Stimulated activated CD4-positive, alpha-beta T cell treated with anti-CD3 and anti-CD28 coated beads, Interleukin-12 subunit alpha, Interleukin-12 subunit beta, amount 100 ng/mL, for 24 hours (primary cell): ENCODE measurements around the gene AGPAT2.

Experiments
- DNase-seq, 2 experiments: peaks; one replicate each; pipeline ENCODE4 v3.0.0-alpha.2; 2020; ENCODE audit warnings: low read depth in 2 of 2

The AGPAT2 gene

DNA sequence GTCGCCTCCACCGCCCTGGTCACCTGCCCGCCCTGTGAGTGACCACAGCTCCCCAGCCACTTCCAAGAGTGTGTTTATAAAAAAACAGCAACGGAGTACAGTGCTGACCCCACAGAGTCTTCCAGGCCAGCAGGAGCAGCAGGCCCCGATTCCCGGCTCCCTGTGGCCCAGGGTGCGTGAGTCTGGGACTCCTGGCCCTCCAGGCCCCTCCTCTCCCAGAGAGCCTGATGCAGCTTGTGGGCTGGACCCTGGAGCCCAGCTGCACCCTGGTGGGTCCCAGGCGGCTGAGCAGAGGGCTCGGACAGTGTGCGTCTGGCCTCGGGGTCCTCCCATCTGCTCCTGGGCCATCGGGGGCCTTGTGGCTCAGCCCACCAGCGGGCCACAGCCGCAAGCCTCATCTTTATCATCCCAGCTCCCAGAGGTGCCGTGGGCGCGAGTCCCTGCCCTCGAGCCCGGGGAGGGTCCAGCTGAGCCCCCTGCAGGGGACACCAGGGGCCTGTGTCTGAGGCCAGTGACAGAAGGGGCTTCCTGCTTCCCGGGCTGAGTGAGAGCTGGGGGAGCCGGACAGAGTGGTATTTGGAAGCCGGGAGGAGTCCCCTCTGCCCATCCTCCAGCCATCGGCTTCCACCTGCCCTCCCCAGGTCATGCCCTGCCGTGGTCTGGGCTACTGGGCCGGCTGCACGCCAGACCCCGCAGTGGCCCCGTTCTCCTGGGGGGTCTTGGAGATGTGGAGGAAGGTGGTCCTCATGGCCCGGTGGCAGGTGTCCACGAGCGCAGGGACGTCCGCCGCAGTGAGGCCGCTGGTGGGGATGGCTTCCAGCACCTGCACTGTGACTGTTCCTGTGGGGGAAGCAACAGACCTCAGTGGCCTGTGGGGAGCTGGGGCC is 13.9 kb downstream of the AGPAT2 start:
- no peak for DNase-seq

- no peak for DNase-seq
Observed at GRCh38 chr9:136672431-136673087, 14.7 kb downstream of the AGPAT2 start.

GRCh38 chr9:136671646-136672430 is 15.4 kb downstream of the AGPAT2 start:
- DNase-seq, result peak in 1 of 2 experiments; percentile 41

DNA sequence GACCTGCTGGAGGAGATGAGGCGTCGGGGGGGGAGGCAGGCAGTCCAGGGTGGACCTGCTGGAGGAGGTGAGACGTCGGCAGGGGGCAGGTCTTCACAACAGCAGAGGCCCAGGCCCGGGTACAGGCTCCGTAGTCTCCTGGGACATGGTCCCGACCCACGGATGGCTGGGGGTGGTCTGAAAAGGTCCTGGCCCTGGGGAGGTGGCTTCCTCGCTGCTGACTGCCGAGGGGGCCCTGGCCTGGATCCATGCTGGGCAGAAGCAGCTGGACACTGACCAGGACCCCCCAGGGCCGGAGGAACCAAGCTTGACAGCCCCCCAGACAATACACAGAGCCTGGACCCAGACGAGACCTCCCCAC is 16.0 kb downstream of the AGPAT2 start:
- no peak for DNase-seq

GRCh38 chr9:136670576-136671253 is 16.5 kb downstream of the AGPAT2 start:
- DNase-seq, result no peak

- DNase-seq, result no peak
Observed at GRCh38 chr9:136669791-136670464, 17.3 kb downstream of the AGPAT2 start.

DNA sequence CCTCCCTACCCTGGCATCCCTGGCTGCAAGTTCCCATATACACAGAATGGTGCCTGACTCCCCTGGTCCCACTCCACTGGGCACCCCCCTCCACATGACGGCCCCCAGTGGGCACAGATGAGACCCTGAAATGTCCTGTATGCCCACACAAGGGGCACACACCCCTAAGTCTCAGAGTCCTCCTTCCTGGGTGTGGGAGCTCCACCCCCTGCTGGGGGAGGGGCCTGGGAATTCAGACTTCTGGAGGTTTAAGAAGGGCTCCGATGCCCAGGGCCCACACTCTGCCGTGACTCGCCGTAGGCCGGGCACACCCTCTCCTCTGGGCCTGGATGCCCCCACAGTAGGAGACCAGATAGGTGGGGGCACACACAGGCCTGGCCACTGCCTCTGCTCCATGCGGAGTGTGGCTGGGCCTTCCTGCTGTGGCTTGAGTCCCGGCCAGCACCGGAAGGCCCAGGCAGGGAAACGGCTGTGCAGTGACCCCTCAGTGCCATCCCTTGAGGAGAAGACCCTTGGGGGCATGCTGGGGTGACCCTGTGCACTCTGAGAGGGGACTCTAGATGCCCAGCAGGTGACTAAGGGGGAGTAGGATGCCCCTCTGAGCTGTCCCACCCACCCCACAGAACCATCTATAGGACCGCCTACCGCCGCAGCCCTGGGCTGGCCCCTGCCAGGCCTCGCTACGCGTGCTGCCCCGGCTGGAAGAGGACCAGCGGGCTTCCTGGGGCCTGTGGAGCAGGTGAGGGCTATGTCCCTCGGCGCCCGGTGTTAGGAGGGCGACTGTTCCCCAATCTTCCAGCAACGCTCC is 18.1 kb downstream of the AGPAT2 start:
- no peak for DNase-seq

- no peak for DNase-seq
Observed at GRCh38 chr9:136667940-136668760, 19.1 kb downstream of the AGPAT2 start.

GRCh38 chr9:136667214-136667939 is 19.9 kb downstream of the AGPAT2 start:
- no peak for DNase-seq

- no peak for DNase-seq
Observed at GRCh38 chr9:136666372-136667213, 20.7 kb downstream of the AGPAT2 start.

GRCh38 chr9:136665704-136666371 is 21.4 kb downstream of the AGPAT2 start:
- DNase-seq, result no peak

- no peak for DNase-seq
Observed at GRCh38 chr9:136665111-136665703, 22.1 kb downstream of the AGPAT2 start.

- DNase-seq, result no peak
Observed at GRCh38 chr9:136664000-136664915, 23.0 kb downstream of the AGPAT2 start.

DNA sequence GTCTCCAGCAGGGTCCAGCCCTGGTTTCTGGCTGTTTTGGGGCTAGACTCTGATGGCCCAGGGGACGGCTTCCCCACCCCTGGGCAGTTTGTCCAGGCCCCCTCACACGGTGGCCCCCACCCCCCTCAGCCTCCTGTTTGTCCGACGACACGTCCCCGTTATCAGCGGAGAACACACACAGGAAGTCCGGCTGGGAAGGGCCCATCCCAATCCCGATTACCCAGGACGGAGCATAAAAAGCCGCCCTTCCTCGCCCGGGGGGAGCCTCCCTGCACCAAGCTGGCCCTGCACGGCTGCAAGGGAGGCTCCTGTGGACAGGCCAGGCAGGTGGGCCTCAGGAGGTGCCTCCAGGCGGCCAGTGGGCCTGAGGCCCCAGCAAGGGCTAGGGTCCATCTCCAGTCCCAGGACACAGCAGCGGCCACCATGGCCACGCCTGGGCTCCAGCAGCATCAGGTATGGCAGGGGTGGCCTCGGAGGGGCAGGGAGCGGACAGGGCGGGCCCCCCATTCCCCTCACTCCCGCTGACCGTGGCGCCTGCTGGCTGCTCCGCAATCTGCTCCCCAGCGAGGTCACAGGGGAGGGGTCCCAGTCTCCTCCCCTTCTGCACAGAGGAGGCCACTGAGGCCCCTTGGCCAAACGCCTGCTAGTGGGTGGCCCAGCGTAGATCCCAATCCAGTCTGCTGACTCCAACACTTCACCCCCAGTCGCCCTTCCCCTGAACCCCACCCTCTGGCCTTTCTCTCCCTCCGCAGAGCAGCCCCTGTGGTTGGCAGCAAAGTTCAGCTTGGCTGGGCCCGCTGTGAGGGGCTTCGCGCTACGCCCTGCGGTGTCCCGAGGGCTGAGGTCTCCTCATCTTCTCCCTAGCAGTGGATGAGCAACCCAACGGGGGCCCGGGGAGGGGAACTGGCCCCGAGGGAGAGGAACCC is 24.3 kb downstream of the AGPAT2 start, which contains the start of gene EGFL7:
TSS of gene EGFL7 (plus strand) at position 261 of the 926 bp plus-strand sequence. CDS start 5,367 bp downstream, outside the sequence.
- DNase-seq, result no peak

- no peak for DNase-seq
Observed at GRCh38 chr9:136662326-136662655, 25.0 kb downstream of the AGPAT2 start.
